ENCODE measurements around the gene PUM2. TPM values are rescaled to one million over a fixed set of nuclear protein-coding genes. Genes with fewer than 3 reads are reported as not detected.

PUM2 gene
- total and polyA plus RNA-seq, 7 donors = 30.0 to 87.2 (median 73.4) TPM

DNA sequence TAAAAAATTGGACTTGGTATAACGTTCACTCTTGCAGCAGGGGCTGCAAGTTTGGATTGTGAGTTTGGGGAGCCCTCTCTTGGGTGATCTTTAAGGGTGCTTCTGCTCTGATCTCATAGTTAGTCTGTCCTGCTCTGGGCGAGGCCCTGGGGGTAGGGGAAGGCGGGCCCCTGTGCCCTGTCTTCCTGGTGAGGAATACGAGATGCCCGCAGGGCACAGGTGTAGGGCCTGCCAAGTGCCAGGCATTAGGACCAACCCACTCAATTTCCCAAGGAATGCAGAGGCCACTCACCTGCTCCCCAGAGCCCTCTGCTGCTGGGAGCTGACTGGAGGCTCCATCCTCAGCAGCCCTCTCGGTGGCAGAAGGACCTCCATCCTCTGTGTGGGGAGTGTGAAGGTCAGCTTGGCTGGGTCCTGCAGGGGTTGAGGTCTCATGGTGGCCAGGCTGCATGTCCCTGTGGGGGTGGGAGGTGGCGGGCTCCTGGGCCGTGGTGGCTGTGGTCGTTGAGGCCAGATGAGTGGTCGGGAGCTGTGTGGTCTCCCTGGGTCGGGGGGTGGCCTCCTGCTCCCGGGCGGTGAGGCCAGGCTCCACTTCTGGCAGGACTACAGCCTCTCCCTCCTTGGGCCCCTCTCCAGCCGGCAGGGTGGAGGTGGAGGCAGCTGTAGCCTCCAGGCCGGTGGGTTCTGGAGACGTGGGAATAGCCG lies 147.0 kb downstream of the PUM2 start:
- Histone ChIP-seq H3K27ac (no peak overlapping the region), H3K9me3 (no peaks in the 10 kb centered on the region), H3K4me1 (no peaks in the 10 kb centered on the region), H3K27me3 (no peaks in the 10 kb centered on the region), H3K4me3 (no peak overlapping the region), H3K36me3 (no peaks in the 10 kb centered on the region)
- WGBS, 2 donors = 85 to 86% methylated on average over 17 of the region's 17 CpGs
- TF ChIP-seq POLR2A (IDR thresholded peaks at IDR 0.05) (no peak), POLR2AphosphoS5 (IDR thresholded peaks at IDR 0.05) (no peak), EP300 (IDR thresholded peaks at IDR 0.05) (no peak)
- TF ChIP-seq, protein P1, sequence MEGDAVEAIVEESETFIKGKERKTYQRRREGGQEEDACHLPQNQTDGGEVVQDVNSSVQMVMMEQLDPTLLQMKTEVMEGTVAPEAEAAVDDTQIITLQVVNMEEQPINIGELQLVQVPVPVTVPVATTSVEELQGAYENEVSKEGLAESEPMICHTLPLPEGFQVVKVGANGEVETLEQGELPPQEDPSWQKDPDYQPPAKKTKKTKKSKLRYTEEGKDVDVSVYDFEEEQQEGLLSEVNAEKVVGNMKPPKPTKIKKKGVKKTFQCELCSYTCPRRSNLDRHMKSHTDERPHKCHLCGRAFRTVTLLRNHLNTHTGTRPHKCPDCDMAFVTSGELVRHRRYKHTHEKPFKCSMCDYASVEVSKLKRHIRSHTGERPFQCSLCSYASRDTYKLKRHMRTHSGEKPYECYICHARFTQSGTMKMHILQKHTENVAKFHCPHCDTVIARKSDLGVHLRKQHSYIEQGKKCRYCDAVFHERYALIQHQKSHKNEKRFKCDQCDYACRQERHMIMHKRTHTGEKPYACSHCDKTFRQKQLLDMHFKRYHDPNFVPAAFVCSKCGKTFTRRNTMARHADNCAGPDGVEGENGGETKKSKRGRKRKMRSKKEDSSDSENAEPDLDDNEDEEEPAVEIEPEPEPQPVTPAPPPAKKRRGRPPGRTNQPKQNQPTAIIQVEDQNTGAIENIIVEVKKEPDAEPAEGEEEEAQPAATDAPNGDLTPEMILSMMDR (IDR thresholded peaks at IDR 0.05) = no peak
- no peak for DNase-seq
- intact Hi-C loops (cut with DNase I) = no loop called here

DNA sequence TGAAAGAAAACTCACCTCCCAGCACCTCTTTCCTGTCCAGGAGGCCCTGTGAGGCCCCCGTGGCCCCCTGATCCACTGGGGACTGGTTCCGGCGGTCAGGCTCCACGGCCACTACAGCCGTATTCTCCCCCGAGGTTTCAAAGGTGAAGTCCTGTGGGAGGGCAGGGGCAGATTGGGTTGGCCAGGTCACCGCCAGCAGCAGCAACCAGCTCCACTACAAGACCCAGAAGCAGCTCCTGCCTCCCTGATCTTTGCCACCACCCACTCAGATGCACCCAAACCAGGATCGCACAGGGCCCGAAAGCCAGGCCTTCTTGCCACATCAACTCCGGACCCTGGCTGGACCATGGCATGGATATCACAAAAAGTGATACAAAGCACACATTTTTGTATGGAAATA lies 147.6 kb downstream of the PUM2 start:
- H3K9me3 ChIP-seq = no peaks in the 10 kb centered on the region
- H3K36me3 ChIP-seq = no peaks in the 10 kb centered on the region
- H3K27ac ChIP-seq = no peak overlapping the region
- no peak overlapping the region for H3K4me3 ChIP-seq
- H3K27me3 ChIP-seq = no peaks in the 10 kb centered on the region
- H3K4me1 ChIP-seq = no peaks in the 10 kb centered on the region
- no peak for DNase-seq
- TF ChIP-seq EP300 (IDR thresholded peaks at IDR 0.05) (no peak), POLR2AphosphoS5 (IDR thresholded peaks at IDR 0.05) (no peak), POLR2A (IDR thresholded peaks at IDR 0.05) (no peak)
- TF ChIP-seq, protein P1 (IDR thresholded peaks at IDR 0.05) = no peak
- intact Hi-C loops (cut with DNase I) = no loop called here
- WGBS, 2 donors = 94 to 95% methylated on average over 10 of the region's 10 CpGs

DNA sequence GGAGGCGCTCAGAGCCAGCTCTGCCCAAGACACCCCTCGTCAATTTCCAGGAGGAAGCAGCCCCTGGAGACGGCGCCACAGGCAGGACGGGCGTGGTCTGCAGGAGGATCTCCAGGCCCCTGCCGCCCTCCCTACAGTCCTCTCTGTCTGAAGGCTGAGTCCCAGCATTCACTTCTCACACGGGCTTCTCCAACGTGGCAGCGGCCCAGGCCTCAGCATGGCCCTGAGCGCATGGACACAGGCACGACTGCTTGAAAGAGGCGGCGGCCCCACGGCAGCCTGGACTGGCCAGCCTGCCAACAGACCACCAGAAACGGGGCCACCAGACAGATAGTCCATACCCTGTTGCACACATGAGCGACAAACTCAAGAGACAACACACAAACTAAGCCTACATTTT lies 149.0 kb downstream of the PUM2 start:
- Histone ChIP-seq H3K9me3 (no peaks in the 10 kb centered on the region), H3K4me3 (no peak overlapping the region), H3K36me3 (no peaks in the 10 kb centered on the region), H3K27ac (no peak overlapping the region), H3K27me3 (no peaks in the 10 kb centered on the region), H3K4me1 (no peaks in the 10 kb centered on the region)
- DNase-seq = no peak
- no peak for TF ChIP-seq POLR2A (IDR thresholded peaks at IDR 0.05)
- TF ChIP-seq POLR2AphosphoS5 (IDR thresholded peaks at IDR 0.05) = no peak
- no peak for TF ChIP-seq EP300 (IDR thresholded peaks at IDR 0.05)
- TF ChIP-seq, protein P1 (IDR thresholded peaks at IDR 0.05) = no peak
- WGBS, 2 donors = 84 to 88% methylated on average over 17 of the region's 17 CpGs
- intact Hi-C loops (cut with DNase I) = no loop called here

DNA sequence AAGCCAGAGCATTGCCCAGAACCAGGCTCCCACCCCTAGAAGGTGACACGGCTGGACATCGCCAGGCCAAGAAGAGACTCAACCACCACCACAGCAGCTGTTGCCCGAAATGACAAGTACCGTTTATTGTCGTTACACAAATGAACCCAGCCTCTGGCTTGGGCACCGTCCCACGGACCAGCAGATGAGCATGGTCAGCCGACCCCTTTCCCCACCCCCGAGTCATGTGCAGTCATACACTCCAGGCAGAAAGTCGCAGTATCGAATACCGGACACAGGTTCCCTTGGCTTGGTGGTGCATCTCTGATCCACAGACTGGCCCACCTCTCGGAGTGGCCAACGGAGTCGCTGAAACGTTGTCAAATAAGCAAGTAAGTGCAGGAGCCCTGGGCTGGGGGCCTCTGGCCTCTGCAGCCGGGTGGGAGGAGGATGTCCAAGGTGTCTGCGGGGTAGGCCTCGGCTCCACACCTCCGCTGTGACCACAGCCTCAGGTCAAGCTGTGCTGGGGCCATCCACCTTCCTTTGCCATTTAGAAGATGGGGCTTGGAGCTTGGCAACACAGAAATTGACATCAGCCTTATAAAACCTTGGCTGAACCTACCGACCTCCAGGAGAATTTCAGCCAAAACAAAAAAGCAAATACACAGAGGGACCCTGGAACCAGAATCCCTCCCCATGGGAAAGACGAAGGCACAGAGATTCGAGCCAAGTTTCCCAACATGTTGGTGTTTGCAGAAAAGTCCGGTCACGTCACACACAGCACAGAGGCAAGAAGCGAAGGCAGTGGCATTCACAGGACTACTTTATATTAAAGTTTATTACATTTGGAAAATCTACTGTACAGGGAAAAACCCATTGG lies 149.7 kb downstream of the PUM2 start:
- 90 to 93% methylated on average over 26 of the region's 26 CpGs for WGBS, 2 donors
- no peak for DNase-seq
- intact Hi-C loops (cut with DNase I) = no loop called here
- Histone ChIP-seq H3K4me3 (no peak overlapping the region), H3K4me1 (no peaks in the 10 kb centered on the region), H3K27me3 (no peaks in the 10 kb centered on the region), H3K9me3 (no peaks in the 10 kb centered on the region), H3K27ac (no peak overlapping the region), H3K36me3 (no peaks in the 10 kb centered on the region)
- no peak for TF ChIP-seq POLR2AphosphoS5 (IDR thresholded peaks at IDR 0.05)
- no peak for TF ChIP-seq EP300 (IDR thresholded peaks at IDR 0.05)
- TF ChIP-seq, protein P1 (IDR thresholded peaks at IDR 0.05) = no peak
- no peak for TF ChIP-seq POLR2A (IDR thresholded peaks at IDR 0.05)

Data from sigmoid colon (tissue), 7 donors.